Left lobe of liver (tissue), 2 donors: Measurements from ENCODE around the gene BCL6. TPM values are rescaled to one million over a fixed set of nuclear protein-coding genes. Genes with fewer than 3 reads are reported as not detected.
A peak's percentile ranks its signal among the peaks of the same experiment; 100 is the strongest.

Source experiments
- ATAC-seq: fragments of 200-7000 bp; cut with Tn5 transposase; one replicate; pipeline ENCODE4 v1.9.1; 2020; ENCODE audit warnings: mild to moderate bottlenecking, moderate library complexity
- DNase-seq: peaks from one replicate; pipeline ENCODE4 v3.0.0-alpha.2; 2020; ENCODE audit warnings: low spot score
- total RNA-seq: library from RNA; stranded (reverse); gene quantifications from one replicate; pipeline ENCODE4 v1.2.1, GENCODE V29; 2021
- donor health status: DM: no; HTN: no; CAD: no; lungs with moderate emphysema.
- donor health status: DM: no; HTN: yes; CAD: no.

The BCL6 gene
- total RNA-seq, 1 donor from 2014 or later = 30.8 TPM

DNA sequence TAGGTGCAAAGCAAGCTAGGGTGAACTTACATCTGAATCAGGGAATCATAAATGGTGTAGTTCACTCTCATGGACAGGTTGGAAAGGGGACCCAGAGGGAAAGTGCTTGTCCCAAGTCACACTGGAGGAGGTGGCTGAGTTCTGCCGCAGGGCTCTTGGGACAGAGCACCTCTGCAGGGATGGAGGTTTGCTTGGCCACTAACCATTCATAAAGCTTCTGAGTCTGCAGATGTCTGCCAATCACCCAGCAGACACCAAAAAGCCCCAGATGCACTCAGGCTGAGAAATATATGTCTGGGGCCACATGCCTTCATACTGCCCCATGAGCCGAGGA lies 25.0 kb downstream of the BCL6 start:
- DNase-seq = no peak
- peak; percentile 23 for ATAC-seq

DNA sequence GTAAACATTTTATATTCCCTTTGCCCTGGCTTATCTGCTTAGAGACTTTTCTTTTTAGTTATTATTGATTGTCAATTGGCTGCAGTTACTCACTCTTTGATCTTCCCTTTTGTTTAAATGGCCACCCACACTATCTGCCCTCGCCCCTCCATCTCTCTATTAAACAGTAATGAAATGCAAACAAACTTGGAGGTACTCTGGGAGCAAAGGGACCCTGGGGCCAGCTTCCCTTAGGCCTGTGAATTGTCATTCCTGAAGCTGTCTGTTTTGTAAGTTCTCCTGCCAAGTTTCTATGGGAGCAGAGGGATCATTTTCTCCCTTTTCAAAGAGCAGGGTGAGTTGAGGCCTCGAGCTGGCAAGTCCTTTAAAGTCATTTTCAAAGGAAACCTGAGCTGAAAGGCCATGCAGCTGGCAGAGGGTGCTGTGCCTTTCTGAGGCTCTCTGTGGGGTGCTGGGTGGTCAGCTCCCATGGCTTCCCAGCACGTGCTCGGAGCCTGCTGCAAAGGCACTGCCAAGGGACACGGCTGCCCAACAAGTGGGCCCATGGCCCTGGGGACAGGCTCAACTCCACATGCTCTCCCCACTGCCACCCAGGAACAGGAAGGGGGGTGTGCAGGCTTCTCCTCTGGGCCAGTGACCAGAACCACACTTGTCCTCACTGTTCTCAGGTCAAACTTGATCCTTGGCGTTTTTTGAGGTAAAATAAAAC lies 25.5 kb downstream of the BCL6 start:
- ATAC-seq = peak; percentile 79

DNA sequence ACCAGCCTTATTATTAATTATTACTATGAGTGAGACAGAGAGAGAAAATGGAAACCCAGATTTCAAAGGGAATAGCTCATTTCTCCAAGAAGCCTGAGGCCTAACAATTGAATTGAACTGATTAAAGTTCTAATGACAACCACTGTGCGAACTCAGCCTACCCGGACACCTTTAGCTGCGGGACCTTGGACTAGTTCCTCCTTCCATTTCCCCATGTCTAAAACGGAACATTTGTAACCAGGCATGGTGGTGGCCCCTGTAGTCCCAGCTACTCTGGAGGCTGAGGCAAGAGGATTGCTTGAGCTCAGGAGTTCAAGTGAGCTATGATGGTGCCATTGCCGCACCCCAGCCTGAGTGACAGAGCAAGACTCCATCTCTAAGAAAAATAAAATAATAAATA lies 26.5 kb downstream of the BCL6 start:
- ATAC-seq (no peak), DNase-seq (no peak)

More for the DNA sequence above, 25.5 kb downstream of the BCL6 start:
- peak; percentile 72 for DNase-seq

- no peak for ATAC-seq
- DNase-seq = no peak
Measured at GRCh38 chr3:187717572-187717971, 27.7 kb downstream of the BCL6 start.

DNA sequence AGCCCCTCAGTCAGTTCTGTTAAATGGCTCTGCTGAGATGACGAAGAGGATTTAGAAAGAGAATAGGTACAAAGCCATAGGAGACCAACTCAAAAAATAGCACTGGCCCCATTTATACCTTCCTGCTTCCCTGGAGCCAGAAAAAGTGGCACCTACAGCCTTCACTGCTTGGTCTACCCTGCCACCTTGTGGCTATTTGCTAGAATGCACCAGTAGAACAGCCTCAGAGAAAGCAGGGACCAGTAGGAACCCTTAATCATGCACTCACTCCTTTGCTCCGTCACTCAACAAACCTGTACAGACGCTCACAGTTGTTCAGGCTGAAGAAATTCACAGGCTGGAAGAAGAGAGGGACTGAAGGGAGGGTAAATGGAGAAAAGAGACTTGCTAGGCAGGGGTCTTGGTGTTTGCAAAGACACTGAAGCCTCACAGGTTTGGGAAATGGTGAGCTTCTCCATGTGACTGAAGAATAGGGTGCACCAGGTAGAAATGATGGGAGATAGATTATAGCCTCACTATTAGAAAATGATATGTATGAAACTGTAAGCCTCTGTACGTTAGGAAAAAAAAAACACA lies 30.8 kb downstream of the BCL6 start:
- peak; percentile 96 for ATAC-seq
- peak; percentile 80 for DNase-seq

DNA sequence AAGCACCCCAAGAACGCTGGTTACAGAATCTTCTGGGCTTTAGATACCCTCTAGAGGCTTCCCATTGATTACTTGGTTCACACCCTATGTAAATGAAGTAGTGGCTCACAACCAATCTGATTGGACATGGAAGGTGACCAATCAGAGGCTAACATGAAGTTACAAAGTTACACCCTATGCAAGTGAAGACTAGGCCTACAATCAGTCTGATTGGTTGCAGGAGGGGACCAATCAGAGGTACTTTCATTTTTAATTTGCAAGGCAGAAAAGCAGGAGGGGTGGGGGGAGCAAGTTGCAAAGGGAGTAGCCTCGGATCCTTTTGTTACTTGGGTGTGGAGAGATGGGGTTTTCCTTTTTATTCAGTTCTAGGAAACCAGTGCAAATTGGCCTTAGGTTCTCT lies 31.8 kb downstream of the BCL6 start:
- DNase-seq (no peak), ATAC-seq (peak; percentile 63)

DNA sequence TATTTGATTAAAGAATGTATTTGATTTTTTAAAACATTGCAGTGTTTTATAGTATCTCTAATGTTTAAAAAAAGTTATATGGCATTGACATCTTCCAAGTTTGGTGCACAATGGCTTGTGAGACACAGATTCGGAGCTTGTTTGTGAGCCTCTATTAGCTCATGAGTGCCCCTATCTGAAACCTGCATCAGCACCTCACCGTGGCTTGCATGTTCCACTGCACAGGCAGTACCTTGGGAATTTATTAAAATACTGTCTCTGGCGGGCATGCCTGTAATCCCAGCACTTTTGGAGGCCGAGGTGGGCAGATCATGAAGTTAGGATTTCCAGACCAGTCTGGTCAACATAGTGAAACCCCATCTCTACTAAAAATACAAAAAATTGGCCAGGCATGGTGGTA lies 36.1 kb downstream of the BCL6 start:
- ATAC-seq (no peak), DNase-seq (no peak)

DNA sequence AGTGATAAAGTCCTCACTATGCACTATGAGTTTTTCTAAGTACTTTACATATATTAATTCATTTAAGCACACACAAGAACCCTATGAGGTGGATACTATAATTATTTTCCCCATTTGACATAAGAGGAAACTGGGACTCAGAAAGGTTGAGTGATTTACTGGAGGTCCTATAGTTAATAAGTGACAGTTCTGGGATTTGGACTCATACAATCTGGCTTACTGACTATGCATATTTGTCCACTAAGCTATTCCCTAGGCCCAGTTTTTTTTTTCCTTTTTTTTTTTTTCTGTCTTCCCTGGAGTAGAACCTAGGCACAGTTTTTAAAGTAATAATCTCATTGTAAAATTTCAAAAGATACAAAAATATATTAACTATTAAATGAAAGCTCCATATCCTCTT lies 36.6 kb downstream of the BCL6 start:
- ATAC-seq (peak; percentile 54), DNase-seq (no peak)

DNA sequence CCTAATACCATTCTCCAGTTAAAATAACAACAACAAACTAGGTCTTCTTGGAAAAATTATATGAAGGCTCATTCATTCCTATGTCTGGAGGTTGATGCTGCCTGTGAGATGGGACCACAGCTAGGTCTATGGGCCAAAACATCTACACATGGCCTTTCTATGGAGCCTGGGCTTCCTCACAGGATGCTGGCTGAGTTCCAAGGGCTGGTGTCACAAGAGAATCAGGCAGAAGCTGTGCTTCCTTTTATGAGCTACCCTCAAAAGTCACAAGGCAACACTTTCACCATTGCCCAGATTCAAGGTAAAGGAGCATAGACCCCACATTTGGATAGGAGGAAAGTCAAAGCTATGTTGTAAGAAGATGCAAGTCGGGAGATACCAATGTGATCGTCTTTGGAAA lies 38.3 kb downstream of the BCL6 start:
- DNase-seq (no peak), ATAC-seq (peak; percentile 20)

DNA sequence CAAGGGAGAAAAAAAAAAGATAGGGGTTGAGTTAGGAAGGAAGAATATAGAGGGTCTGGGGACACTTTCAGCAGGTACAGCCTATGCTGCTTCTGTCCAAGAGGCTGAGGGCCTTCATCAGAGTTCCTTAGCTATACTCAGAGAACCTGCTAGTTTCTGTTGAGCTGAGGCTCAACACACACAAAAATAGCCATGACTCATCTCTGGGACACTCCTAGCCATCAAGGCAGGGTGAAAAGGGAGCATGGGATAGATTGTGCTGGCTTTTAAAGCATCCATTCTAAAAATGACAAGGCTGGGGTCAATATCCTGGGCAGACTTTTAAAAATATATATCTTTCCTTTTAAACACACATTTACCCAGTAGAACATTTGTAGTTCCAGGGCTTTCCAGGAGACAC lies 40.1 kb downstream of the BCL6 start:
- DNase-seq = no peak
- ATAC-seq = no peak

DNA sequence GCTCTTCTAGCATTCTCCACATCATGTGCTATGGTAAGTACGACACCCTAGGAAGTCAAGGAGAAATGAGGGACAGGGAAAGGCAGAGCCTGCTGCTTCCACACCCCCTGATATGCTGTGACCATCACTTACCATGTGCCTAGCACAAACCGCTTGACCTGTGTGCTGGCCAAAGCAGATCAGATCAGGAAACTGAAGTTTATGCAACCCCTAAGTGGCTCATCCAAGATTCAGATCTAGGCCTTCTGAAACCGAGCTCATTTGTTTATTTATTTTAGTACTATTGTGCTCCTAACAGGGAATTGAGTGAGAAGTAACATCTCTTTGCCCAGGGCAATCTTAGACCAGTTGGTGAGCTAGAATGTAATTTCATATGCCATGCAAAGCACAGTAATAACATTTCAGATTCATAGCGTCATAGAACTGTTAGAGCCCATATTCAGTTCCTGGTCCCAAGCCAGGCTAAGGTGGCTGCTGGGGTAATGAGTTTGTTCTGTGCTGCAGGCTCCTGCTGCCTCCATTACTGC lies 42.7 kb downstream of the BCL6 start, which contains the start of gene RTP2:
Gene RTP2, minus strand, starts transcription at position 51 of the 527 bp plus-strand sequence. CDS start 429 bp downstream, outside the sequence.
- DNase-seq (no peak), ATAC-seq (no peak)

DNA sequence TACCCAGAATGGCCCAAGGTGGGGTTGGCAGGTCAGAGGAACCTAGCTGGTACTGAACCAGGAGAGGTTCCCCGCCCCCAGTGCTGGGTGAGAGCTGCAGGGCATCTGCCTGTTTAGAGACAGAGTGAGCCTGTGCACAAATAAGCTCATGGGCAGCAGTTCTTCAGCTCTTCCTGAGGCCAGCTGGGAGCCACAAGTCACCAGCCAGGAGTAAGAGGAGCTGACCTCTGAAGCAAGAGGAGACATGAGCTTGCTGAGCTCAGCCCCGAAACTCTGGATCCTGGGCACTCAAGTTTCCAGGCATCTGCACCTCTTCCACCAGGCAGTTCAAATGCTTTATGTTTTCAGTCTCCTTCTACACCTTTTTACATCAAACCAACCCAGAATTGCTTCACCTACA lies 45.0 kb downstream of the BCL6 start:
- DNase-seq = no peak
- no peak for ATAC-seq

DNA sequence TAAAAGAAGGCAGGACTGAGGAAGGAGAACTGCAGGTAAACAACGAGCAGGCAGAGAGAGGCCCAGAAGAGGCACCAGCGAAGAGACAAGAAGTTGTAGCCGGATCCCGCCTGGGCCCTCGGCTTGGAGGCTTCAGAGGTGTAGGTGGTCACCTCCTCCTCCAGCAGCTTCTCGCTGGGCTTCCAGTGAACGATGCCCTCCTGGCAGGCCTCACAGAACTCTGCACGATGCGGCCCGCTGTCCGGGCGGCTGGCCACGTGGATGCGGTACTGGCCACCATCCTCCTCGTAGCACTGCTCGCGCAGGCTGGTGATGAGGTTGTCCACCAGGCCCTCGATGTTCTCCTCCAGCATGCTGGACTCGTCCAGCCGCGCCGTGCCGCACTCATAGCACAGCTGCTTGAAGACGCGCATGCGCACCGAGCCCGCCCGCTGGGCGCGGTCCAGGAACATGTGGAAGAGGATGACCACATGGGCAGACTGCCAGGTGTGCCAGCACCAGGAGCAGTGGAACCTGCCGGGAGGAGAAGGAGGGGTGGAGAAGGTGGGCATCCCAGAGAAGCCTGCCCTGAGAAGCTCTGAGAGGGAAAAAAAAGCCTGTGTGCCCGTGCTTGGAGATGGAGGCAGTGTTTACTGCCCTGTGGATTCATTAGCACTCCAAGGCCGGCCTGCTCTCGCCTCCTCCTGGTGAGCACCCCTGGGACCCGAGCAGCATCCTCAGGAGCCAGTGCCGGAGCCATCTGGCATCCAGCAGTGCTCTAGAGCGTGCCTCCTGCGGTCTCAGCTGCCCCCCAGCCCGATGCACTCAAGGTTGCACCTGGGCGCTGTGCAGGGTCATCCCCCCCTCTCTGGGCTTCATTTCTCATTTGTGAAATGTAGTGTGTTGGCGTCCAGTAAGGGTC lies 46.5 kb downstream of the BCL6 start:
- no peak for ATAC-seq
- DNase-seq = no peak

GRCh38 chr3:187696021-187696420 lies 49.2 kb downstream of the BCL6 start:
- no peak for ATAC-seq
- no peak for DNase-seq

DNA sequence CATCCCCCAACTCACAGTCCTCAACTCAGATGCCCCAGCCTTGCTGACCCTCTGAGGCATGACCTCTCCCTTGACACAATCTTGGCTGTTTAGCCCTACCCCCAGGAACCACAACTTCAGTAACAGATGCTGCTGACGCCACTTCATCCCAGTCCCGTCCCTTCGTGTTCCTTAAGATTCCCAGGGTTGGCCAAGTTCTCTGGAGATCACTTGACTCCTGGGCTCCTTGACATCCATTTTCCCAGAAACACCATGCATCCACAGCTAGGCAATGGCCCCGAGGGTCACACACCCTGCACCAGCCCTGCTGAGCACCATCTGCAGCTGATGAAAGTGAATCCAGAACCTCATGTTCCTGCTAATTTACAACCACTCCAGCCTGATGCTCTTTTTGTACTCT lies 49.8 kb downstream of the BCL6 start:
- ATAC-seq = no peak

DNA sequence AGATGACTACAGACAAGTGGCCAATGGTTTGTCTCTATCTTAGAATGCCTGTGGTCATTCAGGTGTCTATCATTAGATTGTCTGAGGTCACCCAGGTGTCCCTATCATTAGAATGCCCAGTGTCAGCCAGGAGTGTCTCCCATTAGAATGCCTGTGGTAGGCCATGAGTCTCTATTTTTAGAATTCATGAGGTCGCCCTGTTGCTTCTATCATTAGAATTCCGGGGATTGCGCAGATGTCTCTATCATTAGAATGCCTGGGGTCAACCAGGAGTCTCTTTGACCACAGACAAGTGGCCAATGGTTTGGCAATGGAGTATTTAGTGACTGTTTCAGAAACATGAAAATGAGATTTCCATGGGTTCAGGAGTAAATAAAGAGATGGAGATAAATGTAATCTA lies 50.5 kb downstream of the BCL6 start:
- DNase-seq (no peak), ATAC-seq (no peak)

More for the DNA sequence above, 49.8 kb downstream of the BCL6 start:
- no peak for DNase-seq

GRCh38 chr3:187693431-187693830 lies 51.8 kb downstream of the BCL6 start:
- ATAC-seq = no peak
- DNase-seq = no peak

- DNase-seq (no peak), ATAC-seq (no peak)
Measured at GRCh38 chr3:187689984-187690383, 55.3 kb downstream of the BCL6 start.

- DNase-seq (no peak), ATAC-seq (no peak)
Measured at GRCh38 chr3:187686621-187687273, 58.5 kb downstream of the BCL6 start.

- DNase-seq (no peak), ATAC-seq (no peak)
Measured at GRCh38 chr3:187685948-187686347, 59.3 kb downstream of the BCL6 start.

GRCh38 chr3:187684880-187685279 lies 60.4 kb downstream of the BCL6 start:
- DNase-seq (no peak), ATAC-seq (no peak)
